Activated T-cell treated with anti-CD3 and anti-CD28 coated beads for 48 hours (primary cell): ENCODE measurements around the gene PIERCE2.
"Not testable (repeated sequence)": the region's sequence is repeated elsewhere in the genome, so short reads cannot be mapped to it uniquely, and the experiment has no call there.

Experiments
- DNase-seq: peaks from one replicate; pipeline ENCODE4 v3.0.0-alpha.2; 2020; ENCODE audit warnings: low read depth

Gene PIERCE2

GRCh38 chr15:55434989-55435825 lies 26.9 kb downstream of the PIERCE2 start:
- no peak for DNase-seq

- DNase-seq = not testable (repeated sequence)
Measured at GRCh38 chr15:55443141-55443540, 34.8 kb downstream of the PIERCE2 start.

GRCh38 chr15:55445936-55446335 lies 37.6 kb downstream of the PIERCE2 start:
- DNase-seq = not testable (repeated sequence)

- not testable (repeated sequence) for DNase-seq
Measured at GRCh38 chr15:55446379-55447029, 38.2 kb downstream of the PIERCE2 start.

- not testable (repeated sequence) for DNase-seq
Measured at GRCh38 chr15:55447030-55447394, 38.7 kb downstream of the PIERCE2 start.

GRCh38 chr15:55457401-55458022 lies 49.2 kb downstream of the PIERCE2 start:
- no peak for DNase-seq

- no peak for DNase-seq
Measured at GRCh38 chr15:55461447-55461846, 53.2 kb downstream of the PIERCE2 start.

GRCh38 chr15:55468321-55468720 lies 60.0 kb downstream of the PIERCE2 start:
- no peak for DNase-seq
